ENCODE data around the gene ATXN7L3B.
"Not testable (repeated sequence)": the region's sequence is repeated elsewhere in the genome, so short reads cannot be mapped to it uniquely, and the experiment has no call there.

ATXN7L3B gene

GRCh38 chr12:74537707-74538385 is at the start of gene ATXN7L3B:
ATXN7L3B (plus strand) TSS chr12:74537835; CDS start chr12:74538113, 278 bp downstream.
- no peak for TF ChIP-seq CTCF (IDR thresholded peaks at IDR 0.05; ENCODE audit: low read depth, low read length)
- H3K4me3 ChIP-seq (ENCODE audit: low read depth, low read length) = peak within 1 kb of the TSS; percentile 98

- TF ChIP-seq CTCF (IDR thresholded peaks at IDR 0.05; ENCODE audit: low read depth, low read length) = no peak
Measured at GRCh38 chr12:74488134-74488533, 49.5 kb upstream of the ATXN7L3B start.

GRCh38 chr12:74489543-74489942 is 48.1 kb upstream of the ATXN7L3B start:
- H3K4me3 ChIP-seq (ENCODE audit: low read depth, low read length) = no peak overlapping the region
- no peak for TF ChIP-seq CTCF (IDR thresholded peaks at IDR 0.05; ENCODE audit: low read depth, low read length)

More at GRCh38 chr12:74488134-74488533, 49.5 kb upstream of the ATXN7L3B start:
- no peak overlapping the region for H3K4me3 ChIP-seq (ENCODE audit: low read depth, low read length)

GRCh38 chr12:74490390-74491064 is 47.1 kb upstream of the ATXN7L3B start:
- H3K4me3 ChIP-seq (ENCODE audit: low read depth, low read length) = no peak overlapping the region
- no peak for TF ChIP-seq CTCF (IDR thresholded peaks at IDR 0.05; ENCODE audit: low read depth, low read length)

- H3K4me3 ChIP-seq (ENCODE audit: low read depth, low read length) = no peak overlapping the region
- TF ChIP-seq CTCF (IDR thresholded peaks at IDR 0.05; ENCODE audit: low read depth, low read length) = no peak
Measured at GRCh38 chr12:74491374-74491773, 46.3 kb upstream of the ATXN7L3B start.

GRCh38 chr12:74499192-74499591 is 38.4 kb upstream of the ATXN7L3B start:
- H3K4me3 ChIP-seq (ENCODE audit: low read depth, low read length) = no peak overlapping the region
- no peak for TF ChIP-seq CTCF (IDR thresholded peaks at IDR 0.05; ENCODE audit: low read depth, low read length)

- not testable (repeated sequence) for H3K4me3 ChIP-seq (ENCODE audit: low read depth, low read length)
Measured at GRCh38 chr12:74508873-74509657, 28.6 kb upstream of the ATXN7L3B start.
